HG02571 (cell line): Measurements from ENCODE around the gene TTBK1.

Experiments
- ATAC-seq: cut with Tn5 transposase; IDR thresholded peaks from one replicate; pipeline ENCODE4 v1.9.1; 2021; ENCODE audit warnings: mild to moderate bottlenecking, moderate library complexity; ENCODE audit not compliant: unreplicated experiment

Gene TTBK1

GRCh38 chr6:43285832-43286231, 42.6 kb downstream of the TTBK1 start:
- no peak for ATAC-seq

GRCh38 chr6:43286456-43286979, 43.2 kb downstream of the TTBK1 start:
- no peak for ATAC-seq

- no peak for ATAC-seq
Measured at GRCh38 chr6:43286980-43287716, 43.9 kb downstream of the TTBK1 start.

GRCh38 chr6:43287717-43288679, 44.7 kb downstream of the TTBK1 start:
- no peak for ATAC-seq

GRCh38 chr6:43290339-43290904, 47.1 kb downstream of the TTBK1 start:
- no peak for ATAC-seq

- no peak for ATAC-seq
Measured at GRCh38 chr6:43290905-43291355, 47.6 kb downstream of the TTBK1 start.

DNA sequence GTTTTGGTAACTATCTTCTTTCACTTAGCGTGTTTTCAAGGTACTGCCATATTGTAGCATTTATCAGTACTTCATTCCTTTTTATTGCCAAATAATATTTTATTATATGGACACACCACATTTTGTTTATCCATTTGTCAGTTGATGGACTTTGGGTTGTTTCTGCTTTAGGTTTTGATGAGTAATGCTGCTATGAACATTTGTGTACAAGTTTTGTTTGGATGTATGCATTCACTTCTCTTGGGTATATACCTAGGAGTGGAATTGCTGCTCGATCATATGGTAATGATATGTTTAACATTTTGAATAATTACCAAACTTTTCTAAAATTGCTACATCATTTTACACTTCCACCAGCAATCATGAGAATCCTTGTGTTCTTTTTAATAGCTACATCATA, 48.4 kb downstream of the TTBK1 start:
- ATAC-seq: no peak

DNA sequence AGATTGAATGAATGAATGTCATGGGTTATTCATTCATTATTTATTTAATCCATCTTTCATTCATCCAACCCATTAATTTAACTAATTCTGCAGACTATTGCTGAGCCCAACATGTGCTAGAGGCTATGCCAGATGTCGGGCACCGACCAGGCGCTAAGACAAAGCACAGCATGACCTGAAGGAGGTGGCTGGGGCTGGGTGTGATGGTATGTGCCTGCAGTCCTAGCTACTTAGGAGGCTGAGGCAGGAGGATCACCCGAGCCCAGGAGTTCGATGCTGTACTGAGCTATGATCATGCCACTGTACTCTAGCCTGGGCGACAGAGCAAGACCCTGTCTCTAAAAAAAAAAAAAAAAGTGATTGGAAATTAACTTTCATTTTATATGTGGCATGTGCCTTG, 49.1 kb downstream of the TTBK1 start:
- ATAC-seq: no peak

DNA sequence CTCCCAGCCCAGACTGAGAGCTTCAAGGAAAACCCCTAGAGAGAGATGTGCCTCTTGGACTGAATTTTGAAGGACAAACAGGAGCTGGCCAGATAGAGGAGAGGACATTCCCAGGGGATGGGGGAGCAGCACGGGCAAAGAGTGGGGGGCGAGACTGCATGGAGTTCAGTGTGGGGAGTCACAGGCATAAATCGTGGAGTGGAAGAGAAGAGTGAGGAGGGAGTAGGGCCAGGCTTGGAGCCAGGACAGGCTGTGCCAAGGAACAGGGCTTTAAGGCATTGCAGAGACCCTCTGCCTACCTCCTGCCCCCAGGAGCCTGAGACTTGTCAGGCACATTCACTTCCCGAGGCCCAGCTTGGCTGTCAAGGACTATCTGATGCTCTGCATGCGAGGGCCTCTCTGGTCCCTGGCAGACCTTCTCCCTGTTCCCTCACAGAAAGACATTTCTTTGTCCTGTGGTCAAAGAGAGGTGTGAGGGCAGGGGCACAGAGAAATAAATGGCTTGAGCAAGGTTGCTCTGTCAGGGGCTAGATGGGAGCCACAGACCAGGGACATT, 49.6 kb downstream of the TTBK1 start:
- no peak for ATAC-seq

DNA sequence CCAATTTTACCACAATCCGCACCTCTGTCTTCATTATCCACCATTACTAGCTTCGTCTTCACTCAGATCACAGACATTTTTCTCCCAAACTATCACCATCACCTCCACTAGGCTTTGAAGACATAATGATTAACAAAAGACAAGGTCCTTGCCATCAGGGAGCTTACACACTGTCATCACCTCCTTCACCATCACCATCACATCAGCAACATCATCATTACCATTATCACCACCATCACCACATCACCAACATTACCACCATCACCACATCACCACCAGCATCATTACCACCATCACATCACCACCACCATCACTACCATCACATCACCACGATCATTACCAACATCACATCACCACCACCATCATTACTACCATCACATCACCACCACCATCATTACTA, 50.4 kb downstream of the TTBK1 start:
- no peak for ATAC-seq

DNA sequence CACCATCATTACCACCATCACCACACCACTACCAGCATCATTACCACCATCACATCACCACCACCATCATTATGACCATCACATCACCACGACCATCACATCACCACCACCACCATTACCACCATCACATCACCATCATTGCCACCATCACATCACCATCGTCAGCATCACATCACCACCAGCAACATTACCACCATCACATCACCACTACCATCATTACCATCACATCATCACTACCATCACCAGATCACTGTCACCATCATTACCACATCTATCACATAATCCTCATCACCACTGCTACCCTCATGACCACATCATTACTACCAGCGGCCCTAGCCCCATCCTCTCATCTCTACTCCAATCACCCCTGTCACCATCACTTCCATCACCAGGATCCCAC, 51.3 kb downstream of the TTBK1 start:
- no peak for ATAC-seq

- ATAC-seq: no peak
Measured at GRCh38 chr6:43295456-43295855, 52.2 kb downstream of the TTBK1 start.

- ATAC-seq: no peak
Measured at GRCh38 chr6:43296780-43297497, 53.7 kb downstream of the TTBK1 start.

DNA sequence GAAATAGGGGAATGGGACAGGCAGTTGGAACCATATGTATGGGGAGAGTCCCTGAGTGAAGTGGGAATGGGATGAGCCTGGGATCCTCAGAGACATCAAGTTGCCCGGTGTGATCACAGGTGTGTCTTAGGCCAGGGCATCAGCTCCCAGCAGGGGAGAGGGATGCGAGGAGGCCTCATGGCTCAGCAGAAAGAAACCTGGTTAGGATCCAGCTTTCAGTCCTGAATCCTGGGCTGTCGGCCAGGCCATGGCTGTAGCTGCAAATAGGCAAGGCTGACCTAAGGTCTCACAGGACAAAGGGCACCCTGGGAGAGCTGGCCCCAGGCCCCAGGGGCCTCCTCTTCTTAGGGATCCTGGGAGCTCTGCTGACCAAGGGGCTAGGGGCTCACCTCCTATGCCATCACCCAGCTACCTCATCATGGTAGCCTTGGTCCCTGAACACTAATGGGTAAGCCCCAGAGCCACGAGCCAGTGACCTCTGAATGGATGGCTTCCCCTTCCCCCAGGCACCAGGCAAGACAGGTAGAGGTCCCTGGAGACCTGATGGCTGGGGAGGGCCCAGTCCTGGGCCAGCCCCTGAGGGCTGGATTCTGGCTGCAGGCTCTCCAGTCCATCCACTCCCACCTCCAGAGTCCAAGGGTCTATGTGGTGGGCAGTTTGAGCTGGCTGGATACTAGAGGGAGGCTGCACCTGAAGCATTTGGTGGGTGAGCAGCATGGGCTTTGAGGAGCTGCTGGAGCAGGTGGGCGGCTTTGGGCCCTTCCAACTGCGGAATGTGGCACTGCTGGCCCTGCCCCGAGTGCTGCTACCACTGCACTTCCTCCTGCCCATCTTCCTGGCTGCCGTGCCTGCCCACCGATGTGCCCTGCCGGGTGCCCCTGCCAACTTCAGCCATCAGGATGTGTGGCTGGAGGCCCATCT, 54.6 kb downstream of the TTBK1 start, which contains the start of gene SLC22A7:
SLC22A7 (plus strand) TSS at position 617 of the 921 bp plus-strand sequence; CDS start at position 716, 99 bp downstream.
- no peak for ATAC-seq

DNA sequence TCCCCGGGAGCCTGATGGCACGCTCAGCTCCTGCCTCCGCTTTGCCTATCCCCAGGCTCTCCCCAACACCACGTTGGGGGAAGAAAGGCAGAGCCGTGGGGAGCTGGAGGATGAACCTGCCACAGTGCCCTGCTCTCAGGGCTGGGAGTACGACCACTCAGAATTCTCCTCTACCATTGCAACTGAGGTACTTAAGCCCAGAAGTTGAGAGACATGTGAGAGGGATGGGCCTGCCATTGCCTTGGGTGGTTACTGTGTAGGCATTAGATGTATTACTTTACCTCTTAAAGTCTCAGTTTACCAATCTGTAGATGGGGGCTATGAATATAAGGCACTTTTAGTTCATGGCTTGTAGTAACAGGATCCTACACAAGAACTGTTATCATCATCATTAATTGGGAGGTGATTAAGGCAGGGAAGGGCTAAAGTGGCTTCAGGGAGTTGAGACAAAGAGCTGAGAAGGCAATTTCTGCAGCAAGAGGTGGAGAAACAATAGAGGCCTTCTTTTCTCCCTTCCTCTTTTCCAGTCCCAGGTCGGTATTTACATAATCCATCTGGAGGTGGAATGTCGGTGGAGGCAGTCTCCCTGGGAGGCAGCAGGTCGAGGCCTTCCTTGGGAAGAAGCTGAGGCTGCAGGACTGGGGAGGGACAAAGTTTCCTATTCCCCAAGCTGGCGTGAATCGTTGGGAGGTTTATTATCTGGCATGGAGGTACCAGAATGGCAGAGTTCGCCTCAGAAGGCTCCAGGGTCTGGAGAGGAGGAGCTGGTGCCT, 55.5 kb downstream of the TTBK1 start:
- ATAC-seq: no peak

GRCh38 chr6:43299338-43300293, 56.3 kb downstream of the TTBK1 start:
- ATAC-seq: no peak
